HG03196 (cell line): ENCODE measurements around the gene ZNF135.

Source experiments
- ATAC-seq: cut with Tn5 transposase; IDR thresholded peaks from one replicate; pipeline ENCODE4 v1.9.1; 2021; ENCODE audit not compliant: unreplicated experiment

Gene ZNF135

DNA sequence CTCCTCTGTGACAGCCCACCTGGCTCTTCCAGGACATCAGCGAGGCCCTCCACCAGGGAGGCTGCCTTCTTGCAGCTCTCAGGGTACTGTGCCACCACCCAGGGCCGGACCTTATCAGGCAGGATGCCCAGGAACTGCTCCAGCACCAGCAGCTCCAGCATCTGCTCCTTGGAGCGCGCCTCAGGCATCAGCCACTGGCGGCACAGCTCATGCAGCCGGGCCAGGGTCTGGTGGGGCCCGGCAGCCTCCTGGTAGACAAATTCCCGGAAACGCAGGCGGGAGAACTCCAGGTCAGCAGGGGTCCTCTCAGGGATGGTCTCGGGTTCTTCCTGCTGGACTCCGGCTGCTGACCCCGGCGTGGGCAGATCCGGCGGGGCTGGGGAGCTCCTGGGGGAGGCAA lies 30.8 kb downstream of the ZNF135 start:
- ATAC-seq = no peak

DNA sequence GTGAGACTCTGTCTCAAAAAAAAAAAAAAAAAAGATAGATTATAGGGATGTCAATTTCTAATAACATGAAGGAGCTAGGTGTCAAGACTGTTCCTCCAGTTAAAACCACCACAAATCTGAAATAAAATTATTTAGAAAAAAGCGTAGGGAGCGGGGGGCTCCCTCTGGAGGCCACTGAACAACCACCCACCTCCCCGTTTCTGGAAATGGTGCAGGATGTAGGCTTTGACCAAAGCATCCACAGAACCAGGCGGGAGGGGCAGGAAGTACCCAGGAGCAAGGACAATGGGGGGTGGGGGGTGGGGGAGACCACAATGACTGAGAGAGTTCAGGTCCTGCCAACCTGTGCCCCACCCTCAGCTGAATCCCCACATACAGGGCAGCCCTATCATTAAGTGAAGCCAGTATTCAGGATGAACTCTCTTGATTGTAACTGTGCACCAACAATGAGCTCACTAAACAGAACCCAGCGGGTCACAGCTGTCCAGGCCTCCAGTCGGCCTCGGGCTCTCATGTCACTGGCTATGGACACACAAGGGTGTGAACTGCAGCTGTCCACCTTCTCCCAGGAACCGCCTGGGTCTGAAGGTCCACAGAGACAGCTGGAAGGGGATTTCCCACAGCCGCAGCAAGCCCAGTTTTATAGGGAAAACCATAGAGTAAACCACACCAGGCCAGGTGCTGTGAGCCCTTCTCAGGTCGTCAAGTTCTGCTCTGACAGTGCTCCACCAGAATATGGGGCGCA lies 32.3 kb downstream of the ZNF135 start:
- ATAC-seq = no peak

DNA sequence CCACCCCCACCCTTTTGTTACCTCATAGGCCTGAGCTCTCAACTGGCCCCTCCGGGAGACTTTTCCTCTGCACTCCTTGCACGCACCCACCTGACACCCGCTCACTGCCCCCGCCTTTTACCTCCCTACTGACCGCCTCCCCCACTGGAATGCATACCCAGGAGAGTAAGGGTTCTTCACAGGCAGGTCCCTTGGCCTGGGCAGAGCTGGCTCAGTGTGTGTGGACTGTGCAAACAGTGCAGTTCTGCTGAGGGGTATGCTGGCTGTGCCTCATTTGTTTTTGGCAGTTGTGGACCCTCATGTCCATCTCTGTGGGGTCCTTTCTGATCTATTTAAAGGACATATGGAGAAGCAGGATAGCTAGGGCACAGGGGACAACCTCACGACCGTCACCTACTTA lies 34.0 kb downstream of the ZNF135 start:
- no peak for ATAC-seq

DNA sequence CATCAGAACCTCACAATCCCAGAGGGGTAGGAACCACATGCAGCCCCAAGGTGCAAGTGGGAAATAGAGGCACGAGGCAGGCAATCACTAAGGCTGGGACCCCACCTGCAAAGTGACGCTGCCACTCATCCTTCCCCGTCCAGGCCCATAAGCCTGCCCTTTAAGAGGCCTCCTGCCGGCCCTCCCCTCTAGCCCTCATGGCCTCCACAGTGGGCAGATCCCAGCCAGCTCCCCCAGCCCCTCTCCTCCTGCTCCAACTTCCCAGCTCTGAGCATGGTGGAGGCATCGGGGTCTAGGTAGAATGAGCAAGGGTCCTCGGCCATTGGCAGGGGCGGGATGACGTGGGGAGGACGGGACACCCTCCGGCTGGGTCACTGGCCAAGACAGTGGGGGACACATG lies 36.2 kb downstream of the ZNF135 start:
- no peak for ATAC-seq

DNA sequence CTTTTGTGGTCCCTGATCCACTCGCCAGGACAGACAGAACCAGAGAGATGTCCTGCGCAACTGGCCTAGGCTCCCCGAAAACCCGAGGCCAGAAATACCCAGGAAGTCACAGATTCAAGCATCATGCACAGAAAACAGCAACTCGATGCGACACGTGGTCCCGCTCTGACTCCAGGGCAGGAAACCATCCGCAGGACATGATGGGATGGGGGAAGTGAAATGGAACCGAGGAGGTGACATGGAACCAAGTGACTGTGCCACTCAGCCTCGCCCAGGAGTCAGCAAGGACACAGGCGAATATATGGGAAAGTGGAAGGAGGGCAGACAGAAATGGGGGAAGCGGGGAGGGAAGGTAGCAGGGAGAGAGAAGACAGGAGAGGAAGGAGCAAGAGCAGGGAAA lies 37.8 kb downstream of the ZNF135 start:
- ATAC-seq = no peak

DNA sequence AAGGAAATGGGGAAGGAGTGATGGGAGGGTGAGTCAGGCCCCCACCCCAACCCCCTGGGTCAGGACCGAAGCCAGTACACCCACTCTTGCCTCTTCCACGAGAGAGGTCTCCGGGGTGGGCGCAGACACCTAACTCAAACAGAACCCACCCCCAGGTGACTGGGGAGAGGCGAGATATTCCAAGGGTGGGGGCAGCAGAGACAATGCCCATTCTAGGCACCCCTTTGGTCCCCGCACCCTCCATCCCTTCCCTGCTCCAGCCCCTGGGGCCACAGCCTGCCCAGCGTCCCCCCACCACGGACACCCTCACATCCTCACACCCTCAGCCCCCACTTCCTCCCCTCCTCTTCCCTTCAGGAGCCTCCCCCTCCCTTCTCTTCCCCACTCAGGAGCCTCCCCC lies 38.3 kb downstream of the ZNF135 start:
- ATAC-seq = no peak

DNA sequence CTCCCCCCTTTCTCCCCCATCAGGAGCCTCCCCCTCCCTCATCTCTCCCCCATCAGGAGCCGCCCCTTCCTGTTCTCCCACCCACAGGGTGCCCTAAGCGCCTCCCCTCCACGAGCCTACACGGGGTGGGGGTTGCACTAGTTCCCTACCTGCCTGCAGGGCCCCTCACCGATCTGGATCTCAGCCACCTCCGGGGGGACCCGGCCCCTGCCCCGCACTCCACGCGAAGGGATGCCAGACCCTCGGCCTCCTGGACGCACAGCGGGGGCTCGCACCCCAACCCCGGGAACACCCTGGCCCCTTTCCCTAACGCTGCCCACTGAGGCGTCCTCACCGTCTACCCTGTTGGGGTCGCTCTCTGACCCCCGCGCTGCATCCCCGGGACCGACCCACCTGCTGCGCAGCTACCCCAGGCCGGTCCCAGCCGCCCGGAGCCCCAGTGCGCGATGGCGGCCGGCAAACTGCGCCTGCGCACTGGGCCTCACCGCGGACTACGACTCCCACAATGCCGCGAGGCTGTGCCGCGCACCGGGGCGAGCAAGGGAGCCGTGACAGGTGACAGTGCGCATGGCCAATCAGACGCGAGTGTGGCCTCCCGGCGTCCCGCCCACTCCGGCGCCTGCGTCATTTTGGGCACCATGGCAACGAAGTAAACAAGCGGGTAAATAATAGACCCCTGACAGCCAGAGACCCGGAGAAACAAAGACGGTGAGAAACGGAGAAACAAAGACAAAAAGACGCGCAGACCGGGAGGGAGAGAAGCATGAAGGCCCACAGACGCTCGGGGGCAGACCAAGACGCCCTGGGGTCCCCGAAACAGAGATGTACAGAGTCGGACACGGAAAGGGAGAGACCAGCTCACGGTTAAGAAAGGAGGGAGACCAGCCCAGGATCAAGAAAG lies 38.9 kb downstream of the ZNF135 start, which contains the start of gene ZSCAN18:
ZSCAN18 (minus strand) TSS at position 451 of the 901 bp plus-strand sequence. CDS start 7,964 bp downstream, outside the sequence.
- no peak for ATAC-seq

DNA sequence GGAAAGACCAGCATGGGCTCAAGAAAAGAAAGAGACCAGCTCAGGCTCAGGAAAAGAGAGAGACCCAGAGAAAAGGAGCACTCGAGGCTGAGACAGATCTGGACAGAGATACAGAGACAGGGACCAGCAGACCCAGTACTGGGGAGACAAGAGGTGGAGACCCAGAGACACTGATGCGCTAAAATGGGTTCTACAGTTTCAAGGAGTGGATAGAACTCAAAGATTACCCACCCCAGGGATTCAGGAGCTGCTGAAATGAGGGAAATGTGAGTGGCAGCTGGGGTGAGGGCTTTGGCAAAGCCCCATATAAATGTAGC lies 39.6 kb downstream of the ZNF135 start:
- ATAC-seq = no peak

DNA sequence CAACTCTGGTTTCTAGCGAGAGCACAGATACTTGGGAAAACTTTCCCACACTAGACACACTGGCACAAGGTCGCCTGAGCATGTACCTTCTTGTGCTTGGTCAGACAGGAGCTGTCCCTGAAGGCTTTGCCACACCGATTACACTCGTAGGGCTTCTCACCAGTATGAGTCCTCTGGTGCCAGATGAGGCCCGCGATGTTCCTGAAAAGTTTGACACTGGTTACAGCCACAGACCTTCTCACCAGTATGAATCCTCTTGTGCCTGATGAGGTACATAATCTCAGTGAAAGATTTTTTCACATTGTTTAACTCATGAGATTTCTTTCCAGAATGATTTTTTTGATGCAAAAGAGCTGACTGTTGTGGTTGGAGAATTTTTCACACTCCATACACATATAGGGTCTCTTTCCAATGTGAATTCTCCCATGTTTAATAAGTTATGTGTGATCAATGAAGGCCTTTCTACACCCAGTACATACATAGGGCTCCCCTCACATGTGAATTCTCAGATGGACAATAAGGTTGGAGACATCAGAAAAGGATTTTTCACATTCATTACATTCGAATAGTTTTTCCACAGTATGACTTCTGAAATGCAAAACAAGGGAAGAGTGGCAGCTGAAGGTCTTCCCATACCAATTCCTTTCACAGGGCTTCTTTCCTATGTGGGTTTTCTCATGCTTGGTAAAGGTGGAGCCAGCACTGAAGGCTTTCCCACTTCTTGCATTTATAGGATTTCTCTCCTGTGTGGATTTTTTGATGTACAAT lies 48.9 kb downstream of the ZNF135 start:
- no peak for ATAC-seq

DNA sequence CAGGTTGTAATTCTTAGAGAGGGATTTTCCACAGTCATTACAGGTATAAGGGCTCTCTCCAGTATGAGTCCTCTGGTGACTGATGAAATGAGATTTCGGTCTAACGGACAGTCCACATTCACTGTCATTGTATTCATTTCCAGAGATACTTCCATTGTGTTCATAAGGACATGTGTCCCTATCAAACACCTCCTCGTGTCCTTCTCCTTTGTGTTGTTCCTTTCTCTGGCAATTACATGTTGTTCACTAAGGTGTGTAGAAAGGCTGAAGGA lies 49.4 kb downstream of the ZNF135 start:
- no peak for ATAC-seq

DNA sequence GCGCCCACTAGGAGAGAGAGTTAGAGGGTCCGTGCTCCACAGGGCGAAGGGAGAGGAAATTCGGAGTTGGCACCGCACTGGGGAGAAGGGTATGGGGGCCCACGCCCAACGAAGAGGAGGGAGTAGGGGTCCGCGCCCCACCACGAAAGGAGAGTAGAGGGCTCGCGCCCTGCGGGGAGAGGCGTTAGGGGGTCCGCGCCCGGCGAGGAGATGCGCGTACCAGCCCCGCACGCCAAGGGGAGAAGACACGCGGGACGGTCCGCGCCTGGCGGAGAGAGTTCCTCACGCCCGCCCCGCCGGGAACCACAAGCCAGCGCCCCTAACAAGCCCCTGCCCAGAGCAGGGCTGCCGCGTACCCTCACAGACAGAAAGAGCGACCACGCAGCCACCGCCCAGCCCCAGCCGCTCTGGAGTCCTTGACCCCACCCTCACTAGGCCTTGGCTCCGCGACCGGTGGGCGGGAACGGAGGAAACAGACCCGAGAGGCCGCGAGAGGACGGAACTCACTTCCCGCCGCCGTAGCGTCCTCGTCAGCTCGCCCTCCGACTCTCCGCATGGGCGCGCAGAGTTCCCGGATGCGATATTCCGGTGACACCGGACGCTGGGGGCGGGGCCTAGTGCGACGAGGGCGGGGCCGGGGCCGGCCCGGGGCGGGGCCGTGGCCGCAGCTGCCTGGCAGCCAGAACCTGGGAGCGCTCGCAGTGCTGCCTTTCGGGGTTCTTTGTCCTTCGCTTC lies 58.9 kb downstream of the ZNF135 start:
- no peak for ATAC-seq

DNA sequence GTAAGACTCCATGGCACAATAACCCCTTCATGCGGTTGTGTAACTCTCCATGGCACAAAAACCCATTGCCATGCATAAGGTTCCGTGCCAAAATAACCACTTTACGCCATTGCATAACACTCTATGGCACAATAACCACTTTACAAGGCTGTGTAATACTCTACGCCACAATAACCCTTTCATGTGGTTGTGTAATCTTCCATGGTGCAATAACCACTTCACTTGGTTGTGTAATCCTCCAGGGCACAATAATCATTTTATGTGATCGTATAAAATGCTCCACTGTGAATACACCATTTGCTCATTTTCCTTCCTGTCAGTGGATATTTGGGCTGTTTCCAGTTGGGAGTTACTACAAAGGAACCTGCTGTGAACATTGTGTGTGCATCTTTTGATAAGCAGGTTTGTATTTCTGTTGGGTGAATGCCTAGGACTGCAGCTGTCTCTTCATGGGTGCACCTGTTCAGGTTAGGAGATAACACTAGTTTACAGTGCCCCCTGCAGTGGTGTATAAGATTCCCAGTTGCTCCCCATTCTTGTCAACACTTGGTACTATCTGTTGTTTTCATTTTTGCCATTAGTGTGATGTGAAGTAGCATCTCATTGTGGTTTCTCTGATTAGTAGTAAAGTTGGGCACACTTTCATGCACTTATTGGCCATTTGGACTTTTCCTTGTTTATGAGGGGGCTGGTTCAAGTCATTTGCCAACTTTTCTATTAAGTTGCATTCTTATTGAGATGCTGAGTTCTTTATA lies 60.1 kb downstream of the ZNF135 start:
- no peak for ATAC-seq
